CD4-positive, alpha-beta T cell treated with Interferon alpha-2 for 1 hour (primary cell): Measurements from ENCODE around the gene SERPINA6.
"Not testable (repeated sequence)": the region's sequence is repeated elsewhere in the genome, so short reads cannot be mapped to it uniquely, and the experiment has no call there.

Source experiments
- DNase-seq, 2 donors: peaks; one replicate each; pipeline ENCODE4 v3.0.0-alpha.2; 2020 to 2022

Gene SERPINA6

GRCh38 chr14:94320243-94320642 is 2.9 kb downstream of the SERPINA6 start:
- no peak for DNase-seq

- no peak for DNase-seq
Observed at GRCh38 chr14:94317259-94317658, 5.9 kb downstream of the SERPINA6 start.

GRCh38 chr14:94316692-94317091 is 6.4 kb downstream of the SERPINA6 start:
- DNase-seq, result no peak

GRCh38 chr14:94314890-94315289 is 8.2 kb downstream of the SERPINA6 start:
- no peak for DNase-seq

GRCh38 chr14:94313991-94314655 is 9.0 kb downstream of the SERPINA6 start:
- DNase-seq, result no peak

- DNase-seq, result no peak
Observed at GRCh38 chr14:94312481-94313246, 10.5 kb downstream of the SERPINA6 start.

- DNase-seq, result no peak
Observed at GRCh38 chr14:94310248-94310647, 12.9 kb downstream of the SERPINA6 start.

- no peak for DNase-seq
Observed at GRCh38 chr14:94309721-94310120, 13.4 kb downstream of the SERPINA6 start.

GRCh38 chr14:94307410-94307992 is 15.6 kb downstream of the SERPINA6 start:
- DNase-seq, result no peak

- DNase-seq, result no peak
Observed at GRCh38 chr14:94306047-94306978, 16.8 kb downstream of the SERPINA6 start.

GRCh38 chr14:94305620-94306019 is 17.5 kb downstream of the SERPINA6 start:
- no peak for DNase-seq

- DNase-seq, result no peak
Observed at GRCh38 chr14:94304243-94304642, 18.9 kb downstream of the SERPINA6 start.

- no peak for DNase-seq
Observed at GRCh38 chr14:94303111-94303510, 20.0 kb downstream of the SERPINA6 start.

- no peak for DNase-seq
Observed at GRCh38 chr14:94298130-94298529, 25.0 kb downstream of the SERPINA6 start.

GRCh38 chr14:94296181-94296545 is 27.0 kb downstream of the SERPINA6 start:
- not testable (repeated sequence) for DNase-seq

GRCh38 chr14:94295360-94296180 is 27.6 kb downstream of the SERPINA6 start:
- DNase-seq, result no peak

GRCh38 chr14:94293578-94293924 is 29.6 kb downstream of the SERPINA6 start:
- no peak for DNase-seq

- DNase-seq, result no peak
Observed at GRCh38 chr14:94292872-94293577, 30.1 kb downstream of the SERPINA6 start, which contains the start of gene SERPINA10. Gene SERPINA10, minus strand, starts transcription at chr14:94293268. Its CDS starts 2,675 bp downstream, at chr14:94290593.

- no peak for DNase-seq
Observed at GRCh38 chr14:94292526-94292871, 30.6 kb downstream of the SERPINA6 start.

GRCh38 chr14:94291906-94292525 is 31.1 kb downstream of the SERPINA6 start:
- DNase-seq, result no peak
